B cell (primary cell): Measurements from ENCODE around the gene DCUN1D1. TPM values are rescaled to one million over a fixed set of nuclear protein-coding genes. Genes with fewer than 3 reads are reported as not detected.

Source experiments
- ATAC-seq: fragments of 200-7000 bp; cut with Tn5 transposase; one replicate; pipeline ENCODE4 v1.10.0; 2021; ENCODE audit warnings: low read depth, mild to moderate bottlenecking, moderate number of reproducible peaks, moderate library complexity
- CTCF ChIA-PET: fragments of 350-600 bp; sonication (Branson Sonifier 250); formaldehyde crosslinking; loops from one replicate; lab custom pipeline; 2021; ENCODE audit warnings: antibody characterized with exemption, inconsistent platforms; lab: Charles Lee
- POLR2A ChIA-PET: fragments of 350-600 bp; sonication (Branson Sonifier 250); formaldehyde crosslinking; loops from one replicate; lab custom pipeline; 2021; ENCODE audit warnings: antibody characterized with exemption; lab: Charles Lee
- DNase-seq: peaks from one replicate; pipeline ENCODE4 v3.0.0; 2013
- H2AFZ ChIP-seq: 2 replicates; pipeline ENCODE4 v1.6.1; 2012; ENCODE audit warnings: mild to moderate bottlenecking, low read depth, low read length; ENCODE audit not compliant: insufficient read depth, poor library complexity, severe bottlenecking
- H3K27ac ChIP-seq, 2 donors: 1 replicate in 1 of 2; 2 replicates in 1 of 2; pipeline ENCODE4 v1.5.1; 2012 to 2013; ENCODE audit warnings: low read length in 2 of 2, mild to moderate bottlenecking in 2 of 2, moderate library complexity in 1 of 2
- H3K27me3 ChIP-seq, 4 experiments: fragments of 200-600 bp in 1 of 4; sonication (generic) in 1 of 4; replicated peaks in 1 of 4; 1 replicate in 2 of 4; 2 replicates in 2 of 4; pipeline versions ENCODE4 v1.6.1 to v1.7.0; 2013 to 2016; ENCODE audit warnings: low read length in 3 of 4, mild to moderate bottlenecking in 2 of 4, mixed read lengths in 1 of 4, moderate library complexity in 1 of 4; ENCODE audit not compliant: insufficient read depth in 4 of 4, control insufficient read depth in 3 of 4; ENCODE audit errors: control extremely low read depth in 1 of 4
- H3K36me3 ChIP-seq, 2 experiments: replicated peaks in 1 of 2; 1 replicate in 1 of 2; 2 replicates in 1 of 2; pipeline versions ENCODE4 v1.6.1 to v1.7.1; 2013; ENCODE audit warnings: low read length in 1 of 2; ENCODE audit not compliant: insufficient read depth in 2 of 2, control insufficient read depth in 1 of 2; ENCODE audit errors: control extremely low read depth in 1 of 2, extremely low read depth in 1 of 2
- H3K4me1 ChIP-seq, 2 donors: fragments of 200-600 bp in 1 of 2; sonication (generic) in 1 of 2; 1 replicate in 1 of 2; 2 replicates in 1 of 2; pipeline versions ENCODE4 v1.5.1 to v1.6.1; 2013 to 2017; ENCODE audit warnings: low read length in 2 of 2; ENCODE audit not compliant: control insufficient read depth in 2 of 2, insufficient read depth in 2 of 2
- H3K4me2 ChIP-seq: replicated peaks from 2 replicates; pipeline ENCODE3; 2012; ENCODE audit warnings: mild to moderate bottlenecking, low read depth, low read length; ENCODE audit not compliant: poor library complexity, severe bottlenecking
- H3K4me3 ChIP-seq, 5 experiments: fragments of 200-600 bp in 1 of 5; sonication (generic) in 1 of 5; 1 replicate in 3 of 5; 2 replicates in 2 of 5; pipeline versions ENCODE4 v1.5.1 to v1.7.0; 2011 to 2016; ENCODE audit warnings: low read length in 4 of 5, mild to moderate bottlenecking in 4 of 5, low read depth in 2 of 5, control low read depth in 1 of 5, moderate library complexity in 1 of 5; ENCODE audit not compliant: insufficient read depth in 1 of 5; ENCODE audit errors: control extremely low read depth in 1 of 5, extremely low read depth in 1 of 5
- H3K79me2 ChIP-seq: fragments of 200-600 bp; sonication (generic); one replicate; pipeline ENCODE4 v1.6.0; 2016; ENCODE audit warnings: low read length; ENCODE audit not compliant: control insufficient read depth, insufficient read depth
- H3K9ac ChIP-seq: fragments of 200-600 bp; sonication (generic); 2 replicates; pipeline ENCODE4 v1.6.1; 2017; ENCODE audit warnings: mild to moderate bottlenecking, low read length, moderate library complexity
- H3K9me3 ChIP-seq, 3 donors: one replicate each; pipeline versions ENCODE4 v1.6.1 to v1.7.1; 2013; ENCODE audit warnings: low read length in 2 of 3; ENCODE audit not compliant: control insufficient read depth in 2 of 3, insufficient read depth in 1 of 3; ENCODE audit errors: control extremely low read depth in 1 of 3
- H4K20me1 ChIP-seq: 2 replicates; pipeline ENCODE4 v1.6.0; 2012; ENCODE audit warnings: mild to moderate bottlenecking, low read length; ENCODE audit not compliant: insufficient read depth, control insufficient read depth, poor library complexity, severe bottlenecking
- H3K27ac Mint-ChIP-seq: one replicate; pipeline ENCODE4 v1.8.0; 2021; ENCODE audit warnings: mixed read lengths
- H3K27me3 Mint-ChIP-seq: one replicate; pipeline ENCODE4 v1.8.0; 2021; ENCODE audit warnings: mixed read lengths
- H3K4me1 Mint-ChIP-seq: one replicate; pipeline ENCODE4 v1.8.0; 2021; ENCODE audit warnings: mixed read lengths
- H3K4me3 Mint-ChIP-seq: one replicate; pipeline ENCODE4 v1.8.0; 2021; ENCODE audit warnings: mixed read lengths
- H3K9me3 Mint-ChIP-seq: one replicate; pipeline ENCODE4 v1.8.0; 2022; ENCODE audit warnings: mixed read lengths; ENCODE audit not compliant: insufficient read depth
- EZH2 ChIP-seq: IDR thresholded peaks from 2 replicates; pipeline ENCODE4 v1.6.1; 2012; ENCODE audit warnings: borderline replicate concordance, low read depth, mild to moderate bottlenecking, moderate library complexity, low read length; ENCODE audit not compliant: insufficient read depth, poor library complexity, severe bottlenecking
- WGBS: methylation state at CpG from one replicate; pipeline ENCODE4 v1.1.5; 2013; ENCODE audit warnings: missing lambda C conversion rate; ENCODE audit not compliant: insufficient coverage; 5-methylcytosine and 5-hydroxymethylcytosine counted together
- intact Hi-C: fragments of 100-400 bp; cut with micrococcal nuclease; formaldehyde crosslinking; loops from one replicate; pipeline ENCODE4 v1.10.0; 2022
- polyA plus RNA-seq: library from polyadenylated mRNA; depleted of rRNA; stranded (reverse); fragments of >200 nt; gene quantifications from 2 replicates; pipeline ENCODE4 v1.2.3, GENCODE V29; 2012
- total RNA-seq, 2 donors: library from RNA; stranded (reverse); fragments of 120-200 nt in 1 of 2; gene quantifications; 1 replicate in 1 of 2; 2 replicates in 1 of 2; pipeline versions ENCODE4 v1.2.3 to v1.2.4, GENCODE V29; 2013 to 2022
- TF ChIP-seq, protein P1 (sequence below): fragments of 200-600 bp; IDR thresholded peaks from one replicate; pipeline ENCODE4 v1.8.0; 2022; ENCODE audit warnings: antibody characterized with exemption, mild to moderate bottlenecking

DCUN1D1 gene
- total and polyA plus RNA-seq, 2 donors (not counting 1 experiment from before 2014, with no cell fraction given) = 3.7 to 35.5 TPM

- Histone ChIP-seq H3K4me3 (no peak overlapping the region), H2AFZ (no peak overlapping the region), H3K9me3 (no peaks in the 10 kb centered on the region), H3K36me3 (peaks cover 6 to 23% of the 10 kb centered on the region in 2 experiments), H3K27ac (no peak overlapping the region), H3K4me2 (no peak overlapping the region), H3K27me3 (no peaks in the 10 kb centered on the region), H3K4me1 (peaks cover 0 to 3% of the 10 kb centered on the region in 2 donors), H3K9ac (no peak overlapping the region), H3K79me2 (no peaks in the 10 kb centered on the region), H4K20me1 (no peaks in the 10 kb centered on the region)
- intact Hi-C loops = no loop called here
- TF ChIP-seq EZH2 = no peak
- TF ChIP-seq, protein P1, sequence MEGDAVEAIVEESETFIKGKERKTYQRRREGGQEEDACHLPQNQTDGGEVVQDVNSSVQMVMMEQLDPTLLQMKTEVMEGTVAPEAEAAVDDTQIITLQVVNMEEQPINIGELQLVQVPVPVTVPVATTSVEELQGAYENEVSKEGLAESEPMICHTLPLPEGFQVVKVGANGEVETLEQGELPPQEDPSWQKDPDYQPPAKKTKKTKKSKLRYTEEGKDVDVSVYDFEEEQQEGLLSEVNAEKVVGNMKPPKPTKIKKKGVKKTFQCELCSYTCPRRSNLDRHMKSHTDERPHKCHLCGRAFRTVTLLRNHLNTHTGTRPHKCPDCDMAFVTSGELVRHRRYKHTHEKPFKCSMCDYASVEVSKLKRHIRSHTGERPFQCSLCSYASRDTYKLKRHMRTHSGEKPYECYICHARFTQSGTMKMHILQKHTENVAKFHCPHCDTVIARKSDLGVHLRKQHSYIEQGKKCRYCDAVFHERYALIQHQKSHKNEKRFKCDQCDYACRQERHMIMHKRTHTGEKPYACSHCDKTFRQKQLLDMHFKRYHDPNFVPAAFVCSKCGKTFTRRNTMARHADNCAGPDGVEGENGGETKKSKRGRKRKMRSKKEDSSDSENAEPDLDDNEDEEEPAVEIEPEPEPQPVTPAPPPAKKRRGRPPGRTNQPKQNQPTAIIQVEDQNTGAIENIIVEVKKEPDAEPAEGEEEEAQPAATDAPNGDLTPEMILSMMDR = no peak
- DNase-seq (no peak), ATAC-seq (no peak)
- CTCF ChIA-PET = interaction anchor here (0.9 kb wide), 1 partner anchor 487 kb away, joined by 3 read pairs; no protein-coding TSS in a partner anchor
- H3K4me1 Mint-ChIP-seq = peaks cover 2% of the 10 kb centered on the region
- H3K4me3 Mint-ChIP-seq = no peak overlapping the region
- 100% methylated on average over 3 of the region's 5 CpGs for WGBS
- H3K9me3 Mint-ChIP-seq = no peaks in the 10 kb centered on the region
- H3K27me3 Mint-ChIP-seq = no peaks in the 10 kb centered on the region
- no peak overlapping the region for H3K27ac Mint-ChIP-seq
- POLR2A ChIA-PET = no interaction called here
Measured at GRCh38 chr3:182910936-182911781, 69.2 kb downstream of the DCUN1D1 start.
